ENCODE results near the gene MTUS2. TPM values are rescaled to one million over a fixed set of nuclear protein-coding genes. Genes with fewer than 3 reads are reported as not detected.

Gene MTUS2
- total RNA-seq, 1 experiment from 2014 or later, result 0.35 TPM

- H3K79me2 ChIP-seq (ENCODE audit: insufficient read depth, low read length), result no peaks in the 10 kb centered on the region
- Mint-ChIP-seq H3K4me3 (no peak overlapping the region), H3K9me3 (peaks cover 6 to 8% of the 10 kb centered on the region in 2 experiments; a peak in 2 of 5 replicates), H3K4me1 (no peaks in the 10 kb centered on the region), H3K36me3 (ENCODE audit: insufficient read depth in 1 of 3, low read depth in 3 of 3) (peaks cover 0 to 7% (median 3%) of the 10 kb centered on the region in 3 experiments; a peak in 4 of 7 replicates), H3K27me3 (ENCODE audit: low read depth) (peaks cover 6% of the 10 kb centered on the region), H3K27ac (no peak overlapping the region)
- H3K23me2 ChIP-seq (ENCODE audit: insufficient read length, low read depth, low read length, poor library complexity, severe bottlenecking), result no peaks in the 10 kb centered on the region
- H3K9me3 ChIP-seq (ENCODE audit: control insufficient read depth, low read depth, low read length), result no peaks in the 10 kb centered on the region
- DNase-seq, result no peak
- H4K5ac ChIP-seq (ENCODE audit: insufficient read length, low read depth, low read length), result no peak overlapping the region
- H3K27ac ChIP-seq (ENCODE audit: insufficient read length, low read depth, low read length), result no peak overlapping the region
- no peak overlapping the region for H4K8ac ChIP-seq (replicated peaks; ENCODE audit: insufficient read length, low read depth, low read length)
- no peak overlapping the region for H2BK5ac ChIP-seq (ENCODE audit: insufficient read length, low read length)
- no peak overlapping the region for H3K4ac ChIP-seq (ENCODE audit: low read depth, low read length)
- no peaks in the 10 kb centered on the region for H3K79me1 ChIP-seq (ENCODE audit: insufficient read depth, low read depth, low read length, poor library complexity, severe bottlenecking)
- no peak overlapping the region for H2AK5ac ChIP-seq (ENCODE audit: insufficient read length, low read length)
- H3K23ac ChIP-seq (ENCODE audit: insufficient read length, low read depth, low read length), result no peak overlapping the region
- no peak overlapping the region for H2BK20ac ChIP-seq (ENCODE audit: low read depth, low read length, poor library complexity, severe bottlenecking)
- H3K4me1 ChIP-seq (ENCODE audit: insufficient read depth, low read length), result no peaks in the 10 kb centered on the region
- H3K56ac ChIP-seq (ENCODE audit: insufficient read length, low read depth, low read length), result no peak overlapping the region
- H4K91ac ChIP-seq (ENCODE audit: insufficient read length, low read depth, low read length), result no peak overlapping the region
- H3K27me3 ChIP-seq (ENCODE audit: insufficient read depth, low read length), result no peaks in the 10 kb centered on the region
- no CpG with 5 or more reads among the region's 4 CpGs for WGBS (ENCODE audit: extremely low coverage, insufficient read length, low lambda C conversion rate)
- no peak overlapping the region for H3K14ac ChIP-seq (ENCODE audit: insufficient read depth, low read length)
- H3K18ac ChIP-seq (ENCODE audit: insufficient read length, low read depth, low read length), result no peak overlapping the region
- no peak overlapping the region for H2BK120ac ChIP-seq (ENCODE audit: low read depth, low read length, poor library complexity, severe bottlenecking)
- no peak overlapping the region for H2BK12ac ChIP-seq (ENCODE audit: insufficient read length, low read depth, low read length)
- H2BK15ac ChIP-seq (ENCODE audit: low read depth, low read length), result no peak overlapping the region
- H3T11ph ChIP-seq (ENCODE audit: low read length), result no peak overlapping the region
- H2AFZ ChIP-seq (ENCODE audit: low read length), result no peak overlapping the region
- H4K20me1 ChIP-seq (ENCODE audit: control insufficient read depth, insufficient read depth, insufficient read length), result no peaks in the 10 kb centered on the region
- no peak overlapping the region for H3K4me2 ChIP-seq (ENCODE audit: insufficient read depth, insufficient read length, low read length)
- TF ChIP-seq, protein P1, sequence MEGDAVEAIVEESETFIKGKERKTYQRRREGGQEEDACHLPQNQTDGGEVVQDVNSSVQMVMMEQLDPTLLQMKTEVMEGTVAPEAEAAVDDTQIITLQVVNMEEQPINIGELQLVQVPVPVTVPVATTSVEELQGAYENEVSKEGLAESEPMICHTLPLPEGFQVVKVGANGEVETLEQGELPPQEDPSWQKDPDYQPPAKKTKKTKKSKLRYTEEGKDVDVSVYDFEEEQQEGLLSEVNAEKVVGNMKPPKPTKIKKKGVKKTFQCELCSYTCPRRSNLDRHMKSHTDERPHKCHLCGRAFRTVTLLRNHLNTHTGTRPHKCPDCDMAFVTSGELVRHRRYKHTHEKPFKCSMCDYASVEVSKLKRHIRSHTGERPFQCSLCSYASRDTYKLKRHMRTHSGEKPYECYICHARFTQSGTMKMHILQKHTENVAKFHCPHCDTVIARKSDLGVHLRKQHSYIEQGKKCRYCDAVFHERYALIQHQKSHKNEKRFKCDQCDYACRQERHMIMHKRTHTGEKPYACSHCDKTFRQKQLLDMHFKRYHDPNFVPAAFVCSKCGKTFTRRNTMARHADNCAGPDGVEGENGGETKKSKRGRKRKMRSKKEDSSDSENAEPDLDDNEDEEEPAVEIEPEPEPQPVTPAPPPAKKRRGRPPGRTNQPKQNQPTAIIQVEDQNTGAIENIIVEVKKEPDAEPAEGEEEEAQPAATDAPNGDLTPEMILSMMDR (conservative IDR thresholded peaks at IDR 0.05), result no peak; the same call in none of the 3 replicates
- H3K9ac ChIP-seq (ENCODE audit: extremely low read depth, insufficient read length, low read length), result no peak overlapping the region
These were observed 440.5 kb downstream of the MTUS2 start for GRCh38 chr13:29260684-29261083.

Measured in H9 (cell line).